Pancreas (tissue), 10 donors: Measurements from ENCODE around the gene UCP3. TPM values are rescaled to one million over a fixed set of nuclear protein-coding genes. Genes with fewer than 3 reads are reported as not detected.

Experiments used
- ATAC-seq, 4 donors: fragments of 200-7000 bp; cut with Tn5 transposase; one replicate each; pipeline versions ENCODE4 v1.8.0 to v1.9.1; 2020; ENCODE audit warnings: mild to moderate bottlenecking in 4 of 4, moderate library complexity in 4 of 4
- DNase-seq, 6 donors: peaks; one replicate each; pipeline ENCODE4 v3.0.0-alpha.2; 2020
- FAIRE-seq: peaks from 2 replicates; lab custom pipeline; 2012; peaks lifted over from hg19 to GRCh38; lab: Jason Lieb, UNC
- H3K27ac ChIP-seq, 4 donors: fragments of 200-600 bp; sonication (generic); 1 replicate in 3 of 4; 2 replicates in 1 of 4; pipeline versions ENCODE4 v1.5.0 to v1.8.0; 2020
- H3K27me3 ChIP-seq, 4 donors: fragments of 200-600 bp; one replicate each; pipeline ENCODE4 v1.8.0; 2021
- H3K36me3 ChIP-seq, 3 donors: fragments of 200-600 bp; sonication (generic) in 1 of 3; one replicate each; pipeline versions ENCODE4 v1.5.0 to v1.8.0; 2020 to 2021
- H3K4me1 ChIP-seq, 3 donors: fragments of 200-600 bp; one replicate each; pipeline ENCODE4 v1.8.0; 2021
- H3K4me3 ChIP-seq, 4 donors: fragments of 200-600 bp; sonication (generic) in 2 of 4; one replicate each; pipeline versions ENCODE4 v1.5.0 to v1.8.0; 2020 to 2021
- H3K9me3 ChIP-seq, 4 donors: fragments of 200-600 bp; one replicate each; pipeline ENCODE4 v1.8.0; 2021
- CTCF ChIP-seq, 4 donors: fragments of 200-600 bp; sonication (generic) in 3 of 4; IDR thresholded peaks; one replicate each; pipeline versions ENCODE4 v1.5.0 to v1.8.0; 2021; ENCODE audit warnings: antibody characterized with exemption in 4 of 4
- WGBS, 2 donors: extraction: QIAGEN DNeasy Blood & Tissue Kit; methylation state at CpG; one replicate each; pipeline ENCODE4 v1.1.7; 2013; 5-methylcytosine and 5-hydroxymethylcytosine counted together
- intact Hi-C, 3 donors: fragments of 100-400 bp; cut with DNase I; formaldehyde crosslinking; loops; one replicate each; pipeline versions ENCODE4 v1.11.1 to v1.14.2; 2022
- polyA plus RNA-seq, 2 donors: library from polyadenylated mRNA; stranded (reverse); fragments of 200-250 nt; gene quantifications; one replicate each; pipeline ENCODE4 v1.2.3, GENCODE V29; 2013
- total RNA-seq, 6 donors: library from RNA; stranded (reverse); fragmentation: NEBNext Ultra II Directional in 4 of 6; extraction: Animal tissue kit (Norgen Biotek cat#: 25700) in 4 of 6; gene quantifications; one replicate each; pipeline versions ENCODE4 v1.2.1 to v1.2.4, GENCODE V29; 2021 to 2023
- donor health status: healthy with polysubstance abuse.
- donor health status: DM: no; HTN: no; CAD: no; lungs with moderate emphysema.
- donor health status: DM: no; HTN: no; CAD: no.
- donor health status: control.
- donor health status: control.
- donor health status: Bipolar disorder and iron deficiency.
- donor health status: DM: yes; HTN: yes; CAD: no.
- donor health status: DM: no; HTN: no; CAD: no.
- donor health status: DM: no; HTN: no; CAD: no.
- donor health status: DM: yes; HTN: yes; CAD: no.

The UCP3 gene
- total and polyA plus RNA-seq, 8 donors = 0.32 to 2.0 (median 0.87) TPM

- WGBS, 2 donors = 84 to 94% methylated on average over 3 of the region's 3 CpGs
- no peak for DNase-seq
- no peaks in the 10 kb centered on the region for H3K9me3 ChIP-seq
- no peaks in the 10 kb centered on the region for H3K27me3 ChIP-seq
- no peak overlapping the region for H3K4me3 ChIP-seq
- no peak for TF ChIP-seq CTCF (IDR thresholded peaks at IDR 0.05)
- intact Hi-C loops = no loop called here
- FAIRE-seq = no peak
- H3K27ac ChIP-seq = no peak overlapping the region
- H3K4me1 ChIP-seq = no peaks in the 10 kb centered on the region
- H3K36me3 ChIP-seq = peaks cover 0 to 3% (median 0%) of the 10 kb centered on the region in 3 donors
- no peak for ATAC-seq
Measured at GRCh38 chr11:74033046-74033445, 24.2 kb upstream of the UCP3 start.

GRCh38 chr11:74030723-74031676 is 22.1 kb upstream of the UCP3 start:
- WGBS, 2 donors = 85 to 93% methylated on average over 9 of the region's 9 CpGs

GRCh38 chr11:74025467-74026166 is 16.7 kb upstream of the UCP3 start:
- Histone ChIP-seq H3K27me3 (no peaks in the 10 kb centered on the region), H3K9me3 (no peaks in the 10 kb centered on the region), H3K27ac (no peak overlapping the region), H3K4me3 (no peak overlapping the region), H3K4me1 (no peaks in the 10 kb centered on the region), H3K36me3 (no peaks in the 10 kb centered on the region)
- FAIRE-seq (no peak), ATAC-seq (peak in 2 of 4 donors; percentile 36 to 43), DNase-seq (no peak)
- TF ChIP-seq CTCF (IDR thresholded peaks at IDR 0.05) = no peak
- WGBS, 2 donors = 92 to 97% methylated on average over 7 of the region's 7 CpGs
- intact Hi-C loops = no loop called here

More at GRCh38 chr11:74030723-74031676, 22.1 kb upstream of the UCP3 start:
- FAIRE-seq (no peak), ATAC-seq (no peak), DNase-seq (no peak)
- H3K9me3 ChIP-seq = no peaks in the 10 kb centered on the region
- intact Hi-C loops = no loop called here
- no peaks in the 10 kb centered on the region for H3K4me1 ChIP-seq
- no peaks in the 10 kb centered on the region for H3K27me3 ChIP-seq
- no peak overlapping the region for H3K27ac ChIP-seq
- peaks cover 0 to 3% (median 0%) of the 10 kb centered on the region in 3 donors for H3K36me3 ChIP-seq
- TF ChIP-seq CTCF (IDR thresholded peaks at IDR 0.05) = no peak
- H3K4me3 ChIP-seq = no peak overlapping the region

- DNase-seq (no peak), FAIRE-seq (no peak), ATAC-seq (peak in 2 of 4 donors; percentile 17 to 19)
- no peaks in the 10 kb centered on the region for H3K36me3 ChIP-seq
- H3K27ac ChIP-seq = no peak overlapping the region
- no peak for TF ChIP-seq CTCF (IDR thresholded peaks at IDR 0.05)
- peaks cover 2 to 5% (median 4%) of the 10 kb centered on the region in 3 donors for H3K4me1 ChIP-seq
- no peaks in the 10 kb centered on the region for H3K27me3 ChIP-seq
- intact Hi-C loops = no loop called here
- no peaks in the 10 kb centered on the region for H3K9me3 ChIP-seq
- WGBS, 2 donors = 74 to 77% methylated on average over 2 of the region's 2 CpGs
- no peak overlapping the region for H3K4me3 ChIP-seq
Measured at GRCh38 chr11:74024261-74025029, 15.6 kb upstream of the UCP3 start.
